Measurements from ENCODE around the gene TSPAN11.

- TF ChIP-seq CTCF (IDR thresholded peaks at IDR 0.05; ENCODE audit: poor library complexity) = no peak
- no peak for TF ChIP-seq EZH2phosphoT487 (IDR thresholded peaks at IDR 0.05; ENCODE audit: low read depth, severe bottlenecking, unreplicated experiment)
- TF ChIP-seq EZH2 (IDR thresholded peaks at IDR 0.05; ENCODE audit: borderline replicate concordance) = no peak
Measured at GRCh38 chr12:30888241-30888640, 38.3 kb upstream of the TSPAN11 start.

Measured in hepatocyte (in vitro differentiated cells).